H9 (cell line): ENCODE measurements around the gene MOV10L1. TPM values are rescaled to one million over a fixed set of nuclear protein-coding genes. Genes with fewer than 3 reads are reported as not detected.
A peak's percentile ranks its signal among the peaks of the same experiment; 100 is the strongest.

Experiments
- DNase-seq: peaks from one replicate; pipeline ENCODE4 v3.0.0-alpha.2; 2017
- H2AFZ ChIP-seq: one replicate; pipeline ENCODE4 v1.6.1; 2013; ENCODE audit warnings: mild to moderate bottlenecking, low read length, control low read depth, moderate library complexity
- H2AK5ac ChIP-seq: 2 replicates; pipeline ENCODE4 v1.6.1; 2013; ENCODE audit warnings: low read length, control low read depth, mixed read lengths; ENCODE audit not compliant: insufficient read length
- H2BK120ac ChIP-seq: one replicate; pipeline ENCODE4 v1.6.1; 2013; ENCODE audit warnings: low read depth, mild to moderate bottlenecking, low read length, control low read depth, inconsistent platforms; ENCODE audit not compliant: poor library complexity, severe bottlenecking
- H2BK12ac ChIP-seq: 2 replicates; pipeline ENCODE4 v1.6.1; 2013; ENCODE audit warnings: low read length, control low read depth, mixed read lengths, low read depth; ENCODE audit not compliant: insufficient read length
- H2BK15ac ChIP-seq: 2 replicates; pipeline ENCODE4 v1.6.1; 2013; ENCODE audit warnings: low read depth, low read length, control low read depth
- H2BK20ac ChIP-seq: one replicate; pipeline ENCODE4 v1.6.1; 2013; ENCODE audit warnings: low read depth, mild to moderate bottlenecking, low read length, control low read depth, inconsistent platforms; ENCODE audit not compliant: poor library complexity, severe bottlenecking
- H2BK5ac ChIP-seq: 2 replicates; pipeline ENCODE4 v1.6.1; 2013; ENCODE audit warnings: low read length, control low read depth, mixed read lengths; ENCODE audit not compliant: insufficient read length
- H3K14ac ChIP-seq: 2 replicates; pipeline ENCODE4 v1.6.1; 2013; ENCODE audit warnings: low read length, control low read depth; ENCODE audit not compliant: insufficient read depth
- H3K18ac ChIP-seq: 2 replicates; pipeline ENCODE4 v1.6.1; 2013; ENCODE audit warnings: low read depth, mild to moderate bottlenecking, mixed read lengths, low read length, control low read depth; ENCODE audit not compliant: insufficient read length
- H3K23ac ChIP-seq: 2 replicates; pipeline ENCODE4 v1.6.1; 2013; ENCODE audit warnings: low read length, control low read depth, mixed read lengths, low read depth; ENCODE audit not compliant: insufficient read length
- H3K23me2 ChIP-seq: 2 replicates; pipeline ENCODE4 v1.6.1; 2013; ENCODE audit warnings: low read depth, mild to moderate bottlenecking, mixed read lengths, low read length, control low read depth; ENCODE audit not compliant: insufficient read length, poor library complexity, severe bottlenecking
- H3K27ac ChIP-seq: 2 replicates; pipeline ENCODE4 v1.5.1; 2013; ENCODE audit warnings: low read length, control low read depth, mixed read lengths, low read depth; ENCODE audit not compliant: insufficient read length
- H3K27me3 ChIP-seq: 2 replicates; pipeline ENCODE4 v1.6.1; 2013; ENCODE audit warnings: low read length, control low read depth, inconsistent platforms; ENCODE audit not compliant: insufficient read depth
- H3K4ac ChIP-seq: 2 replicates; pipeline ENCODE4 v1.6.1; 2013; ENCODE audit warnings: low read depth, mild to moderate bottlenecking, control low read depth, inconsistent platforms, low read length, moderate library complexity
- H3K4me1 ChIP-seq: 2 replicates; pipeline ENCODE4 v1.6.1; 2013; ENCODE audit warnings: low read length, control low read depth, inconsistent platforms; ENCODE audit not compliant: insufficient read depth
- H3K4me2 ChIP-seq: 2 replicates; pipeline ENCODE4 v1.6.1; 2013; ENCODE audit warnings: low read length, control low read depth, mixed read lengths; ENCODE audit not compliant: insufficient read length, insufficient read depth
- H3K56ac ChIP-seq: 2 replicates; pipeline ENCODE4 v1.6.1; 2013; ENCODE audit warnings: low read depth, mild to moderate bottlenecking, mixed read lengths, low read length, control low read depth; ENCODE audit not compliant: insufficient read length
- H3K79me1 ChIP-seq: 2 replicates; pipeline ENCODE4 v1.6.1; 2013; ENCODE audit warnings: low read depth, mild to moderate bottlenecking, moderate library complexity, low read length, control low read depth, inconsistent platforms; ENCODE audit not compliant: insufficient read depth, poor library complexity, severe bottlenecking
- H3K79me2 ChIP-seq: 2 replicates; pipeline ENCODE4 v1.6.1; 2013; ENCODE audit warnings: low read length, control low read depth, inconsistent platforms; ENCODE audit not compliant: insufficient read depth
- H3K9ac ChIP-seq: 2 replicates; pipeline ENCODE4 v1.6.1; 2013; ENCODE audit warnings: low read length, control low read depth, mixed read lengths; ENCODE audit not compliant: insufficient read length; ENCODE audit errors: extremely low read depth
- H3K9me3 ChIP-seq: one replicate; pipeline ENCODE4 v1.6.1; 2013; ENCODE audit warnings: low read depth, low read length, inconsistent platforms; ENCODE audit not compliant: control insufficient read depth
- H3T11ph ChIP-seq: one replicate; pipeline ENCODE4 v1.6.1; 2013; ENCODE audit warnings: mild to moderate bottlenecking, low read length, control low read depth, inconsistent platforms
- H4K20me1 ChIP-seq: one replicate; pipeline ENCODE4 v1.6.1; 2013; ENCODE audit not compliant: control insufficient read depth, insufficient read length, insufficient read depth
- H4K5ac ChIP-seq: 2 replicates; pipeline ENCODE4 v1.6.1; 2013; ENCODE audit warnings: low read depth, mild to moderate bottlenecking, mixed read lengths, low read length, control low read depth; ENCODE audit not compliant: insufficient read length
- H4K8ac ChIP-seq: replicated peaks from 2 replicates; pipeline ENCODE4 v1.6.1; 2013; ENCODE audit warnings: low read length, control low read depth, mixed read lengths, low read depth; ENCODE audit not compliant: insufficient read length
- H4K91ac ChIP-seq: 2 replicates; pipeline ENCODE4 v1.6.1; 2013; ENCODE audit warnings: low read depth, mild to moderate bottlenecking, moderate library complexity, mixed read lengths, low read length, control low read depth; ENCODE audit not compliant: insufficient read length
- H3K27ac Mint-ChIP-seq, 3 experiments: 2 replicates in 2 of 3; 3 replicates in 1 of 3; pipeline ENCODE4 v1.8.0; 2020 to 2021; ENCODE audit warnings: mixed read lengths in 3 of 3, mild to moderate bottlenecking in 1 of 3, moderate library complexity in 1 of 3
- H3K27me3 Mint-ChIP-seq: 2 replicates; pipeline ENCODE4 v1.8.0; 2021; ENCODE audit warnings: low read depth, mild to moderate bottlenecking, moderate library complexity, mixed read lengths
- H3K36me3 Mint-ChIP-seq, 3 experiments: 2 replicates in 2 of 3; 3 replicates in 1 of 3; pipeline ENCODE4 v1.8.0; 2020 to 2021; ENCODE audit warnings: low read depth in 3 of 3, mixed read lengths in 3 of 3; ENCODE audit not compliant: insufficient read depth in 1 of 3
- H3K4me1 Mint-ChIP-seq, 2 experiments: 2 replicates each; pipeline ENCODE4 v1.8.0; 2020; ENCODE audit warnings: mixed read lengths in 2 of 2
- H3K4me3 Mint-ChIP-seq, 2 experiments: 2 replicates in 1 of 2; 3 replicates in 1 of 2; pipeline ENCODE4 v1.8.0; 2020 to 2021; ENCODE audit warnings: mild to moderate bottlenecking in 2 of 2, mixed read lengths in 2 of 2, moderate library complexity in 1 of 2
- H3K9me3 Mint-ChIP-seq, 2 experiments: 2 replicates in 1 of 2; 3 replicates in 1 of 2; pipeline ENCODE4 v1.8.0; 2020; ENCODE audit warnings: mild to moderate bottlenecking in 2 of 2, mixed read lengths in 2 of 2, moderate library complexity in 1 of 2
- WGBS: extraction: QIAGEN DNeasy Blood & Tissue Kit; methylation state at CpG from one replicate; pipeline ENCODE4 v1.1.7; 2013; ENCODE audit warnings: missing lambda C conversion rate, low lambda C conversion rate, mixed read lengths; ENCODE audit not compliant: insufficient read length; ENCODE audit errors: extremely low coverage; 5-methylcytosine and 5-hydroxymethylcytosine counted together
- total RNA-seq: library from RNA; stranded (reverse); gene quantifications from 2 replicates; pipeline ENCODE4 v1.2.1, GENCODE V29; 2021
- TF ChIP-seq, protein P1 (sequence below): fragments of 200-600 bp; sonication (generic); conservative IDR thresholded peaks from 3 replicates; pipeline ENCODE4 v1.8.0; 2021; ENCODE audit warnings: antibody characterized with exemption, mild to moderate bottlenecking

MOV10L1 gene
- total RNA-seq, 1 experiment from 2014 or later, result not detected

DNA sequence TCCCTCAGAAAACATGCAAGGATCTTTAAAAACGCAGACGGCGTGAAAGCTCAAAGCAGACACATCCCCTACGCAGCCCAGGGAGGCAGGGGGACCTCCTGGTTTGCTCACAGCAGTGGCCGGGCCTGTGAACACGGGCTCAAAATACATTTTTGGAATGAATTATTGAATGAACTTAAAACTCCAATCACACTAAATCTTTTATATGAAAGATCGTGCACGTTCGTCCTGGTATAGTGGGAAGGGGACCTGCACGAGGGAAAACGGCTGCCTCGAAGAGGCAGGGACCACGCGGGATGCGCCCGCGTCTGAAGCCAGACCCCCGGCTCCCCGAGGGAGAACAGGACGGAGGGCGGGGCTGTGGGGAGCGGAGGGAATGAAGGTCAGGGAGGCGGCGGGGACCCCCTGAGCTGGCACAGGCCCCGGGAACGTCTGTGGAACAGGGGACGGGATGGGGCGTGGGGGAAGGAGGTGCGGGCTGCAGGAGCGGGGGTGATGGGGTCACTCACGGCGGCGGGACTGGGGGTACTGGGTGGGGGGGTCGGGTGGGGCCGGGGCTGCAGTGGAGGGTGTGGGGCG, 79.5 kb downstream of the MOV10L1 start:
- Histone ChIP-seq H3K23ac (no peak overlapping the region), H2BK20ac (no peak overlapping the region), H3K9me3 (no peaks in the 10 kb centered on the region), H3K18ac (no peak overlapping the region), H3K79me2 (no peaks in the 10 kb centered on the region), H3K27ac (no peak overlapping the region), H3K4ac (no peak overlapping the region), H4K5ac (no peak overlapping the region), H3K27me3 (peaks cover 3% of the 10 kb centered on the region; the same call in 1 of the 2 replicates), H2BK5ac (no peak overlapping the region), H3T11ph (no peak overlapping the region), H2BK15ac (no peak overlapping the region), H3K9ac (no peak overlapping the region), H2AK5ac (no peak overlapping the region), H3K79me1 (no peaks in the 10 kb centered on the region), H4K20me1 (no peaks in the 10 kb centered on the region), H2BK120ac (no peak overlapping the region), H3K4me1 (no peaks in the 10 kb centered on the region), H3K4me2 (peak overlapping the region; percentile 11), H3K23me2 (peaks cover 5% of the 10 kb centered on the region), H2AFZ (no peak overlapping the region), H4K91ac (no peak overlapping the region), H4K8ac (no peak overlapping the region), H2BK12ac (no peak overlapping the region), H3K14ac (no peak overlapping the region), H3K56ac (no peak overlapping the region)
- H3K36me3 Mint-ChIP-seq, result peaks cover 0 to 2% (median 0%) of the 10 kb centered on the region in 3 experiments; a peak in 2 of 7 replicates
- H3K27me3 Mint-ChIP-seq, result peaks cover 49% of the 10 kb centered on the region
- H3K27ac Mint-ChIP-seq, result no peak overlapping the region
- no peaks in the 10 kb centered on the region; a peak in 1 of 5 replicates for H3K9me3 Mint-ChIP-seq
- H3K4me3 Mint-ChIP-seq, result peak overlapping the region; percentile 55 to 80
- TF ChIP-seq, protein P1, sequence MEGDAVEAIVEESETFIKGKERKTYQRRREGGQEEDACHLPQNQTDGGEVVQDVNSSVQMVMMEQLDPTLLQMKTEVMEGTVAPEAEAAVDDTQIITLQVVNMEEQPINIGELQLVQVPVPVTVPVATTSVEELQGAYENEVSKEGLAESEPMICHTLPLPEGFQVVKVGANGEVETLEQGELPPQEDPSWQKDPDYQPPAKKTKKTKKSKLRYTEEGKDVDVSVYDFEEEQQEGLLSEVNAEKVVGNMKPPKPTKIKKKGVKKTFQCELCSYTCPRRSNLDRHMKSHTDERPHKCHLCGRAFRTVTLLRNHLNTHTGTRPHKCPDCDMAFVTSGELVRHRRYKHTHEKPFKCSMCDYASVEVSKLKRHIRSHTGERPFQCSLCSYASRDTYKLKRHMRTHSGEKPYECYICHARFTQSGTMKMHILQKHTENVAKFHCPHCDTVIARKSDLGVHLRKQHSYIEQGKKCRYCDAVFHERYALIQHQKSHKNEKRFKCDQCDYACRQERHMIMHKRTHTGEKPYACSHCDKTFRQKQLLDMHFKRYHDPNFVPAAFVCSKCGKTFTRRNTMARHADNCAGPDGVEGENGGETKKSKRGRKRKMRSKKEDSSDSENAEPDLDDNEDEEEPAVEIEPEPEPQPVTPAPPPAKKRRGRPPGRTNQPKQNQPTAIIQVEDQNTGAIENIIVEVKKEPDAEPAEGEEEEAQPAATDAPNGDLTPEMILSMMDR, result no peak
- peaks cover 4 to 10% of the 10 kb centered on the region in 2 experiments for H3K4me1 Mint-ChIP-seq
- WGBS, result no CpG with 5 or more reads among the region's 36 CpGs
- DNase-seq, result no peak
